DOHH2 (cell line): ENCODE measurements around the gene KCNJ15.

ENCODE experiments used
- EZH2phosphoT487 ChIP-seq: fragments of 200-600 bp; sonication (generic); IDR thresholded peaks from 2 replicates; pipeline ENCODE4 v1.6.1; 2017; ENCODE audit warnings: borderline replicate concordance, mild to moderate bottlenecking, antibody characterized with exemption, low read length, moderate library complexity, mixed read lengths
- TF ChIP-seq, protein P1 (sequence below): fragments of 200-600 bp; sonication (generic); IDR thresholded peaks from one replicate; pipeline ENCODE4 v1.5.1; 2014; ENCODE audit warnings: antibody characterized with exemption, mild to moderate bottlenecking, low read depth, low read length; ENCODE audit not compliant: poor library complexity, severe bottlenecking

GRCh38 chr21:38284216-38284615 is 27.4 kb downstream of the KCNJ15 start:
- TF ChIP-seq, protein P1, sequence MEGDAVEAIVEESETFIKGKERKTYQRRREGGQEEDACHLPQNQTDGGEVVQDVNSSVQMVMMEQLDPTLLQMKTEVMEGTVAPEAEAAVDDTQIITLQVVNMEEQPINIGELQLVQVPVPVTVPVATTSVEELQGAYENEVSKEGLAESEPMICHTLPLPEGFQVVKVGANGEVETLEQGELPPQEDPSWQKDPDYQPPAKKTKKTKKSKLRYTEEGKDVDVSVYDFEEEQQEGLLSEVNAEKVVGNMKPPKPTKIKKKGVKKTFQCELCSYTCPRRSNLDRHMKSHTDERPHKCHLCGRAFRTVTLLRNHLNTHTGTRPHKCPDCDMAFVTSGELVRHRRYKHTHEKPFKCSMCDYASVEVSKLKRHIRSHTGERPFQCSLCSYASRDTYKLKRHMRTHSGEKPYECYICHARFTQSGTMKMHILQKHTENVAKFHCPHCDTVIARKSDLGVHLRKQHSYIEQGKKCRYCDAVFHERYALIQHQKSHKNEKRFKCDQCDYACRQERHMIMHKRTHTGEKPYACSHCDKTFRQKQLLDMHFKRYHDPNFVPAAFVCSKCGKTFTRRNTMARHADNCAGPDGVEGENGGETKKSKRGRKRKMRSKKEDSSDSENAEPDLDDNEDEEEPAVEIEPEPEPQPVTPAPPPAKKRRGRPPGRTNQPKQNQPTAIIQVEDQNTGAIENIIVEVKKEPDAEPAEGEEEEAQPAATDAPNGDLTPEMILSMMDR = no peak
- TF ChIP-seq EZH2phosphoT487 = no peak
